ENCODE data around the gene POU2AF3.

DNA sequence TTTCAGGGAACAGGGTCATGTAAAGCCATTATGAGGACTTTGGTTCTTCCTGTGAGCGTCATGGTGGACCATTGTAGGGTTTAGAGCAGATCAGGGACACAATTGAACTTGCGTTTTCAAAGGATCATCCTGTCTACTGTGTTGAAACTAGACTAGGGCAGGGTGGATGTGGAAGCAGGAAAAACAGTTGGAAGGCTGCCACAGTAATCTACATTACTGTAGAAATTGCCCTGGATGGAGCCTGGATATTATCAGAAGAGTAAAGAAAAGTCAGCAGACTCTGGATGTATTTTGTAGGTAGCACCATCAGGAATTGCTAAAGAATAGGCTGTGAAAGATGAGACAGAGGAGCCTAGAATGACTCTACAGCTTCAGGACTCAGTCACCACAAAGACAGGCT, 47.4 kb upstream of the POU2AF3 start:
- TF ChIP-seq NFE2L2 (conservative IDR thresholded peaks at IDR 0.05; ENCODE audit: low read length) (no peak), POLR2A (IDR thresholded peaks at IDR 0.05; ENCODE audit: low read length) (no peak), EP300 (IDR thresholded peaks at IDR 0.05) (no peak)
- TF ChIP-seq, protein P1, sequence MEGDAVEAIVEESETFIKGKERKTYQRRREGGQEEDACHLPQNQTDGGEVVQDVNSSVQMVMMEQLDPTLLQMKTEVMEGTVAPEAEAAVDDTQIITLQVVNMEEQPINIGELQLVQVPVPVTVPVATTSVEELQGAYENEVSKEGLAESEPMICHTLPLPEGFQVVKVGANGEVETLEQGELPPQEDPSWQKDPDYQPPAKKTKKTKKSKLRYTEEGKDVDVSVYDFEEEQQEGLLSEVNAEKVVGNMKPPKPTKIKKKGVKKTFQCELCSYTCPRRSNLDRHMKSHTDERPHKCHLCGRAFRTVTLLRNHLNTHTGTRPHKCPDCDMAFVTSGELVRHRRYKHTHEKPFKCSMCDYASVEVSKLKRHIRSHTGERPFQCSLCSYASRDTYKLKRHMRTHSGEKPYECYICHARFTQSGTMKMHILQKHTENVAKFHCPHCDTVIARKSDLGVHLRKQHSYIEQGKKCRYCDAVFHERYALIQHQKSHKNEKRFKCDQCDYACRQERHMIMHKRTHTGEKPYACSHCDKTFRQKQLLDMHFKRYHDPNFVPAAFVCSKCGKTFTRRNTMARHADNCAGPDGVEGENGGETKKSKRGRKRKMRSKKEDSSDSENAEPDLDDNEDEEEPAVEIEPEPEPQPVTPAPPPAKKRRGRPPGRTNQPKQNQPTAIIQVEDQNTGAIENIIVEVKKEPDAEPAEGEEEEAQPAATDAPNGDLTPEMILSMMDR (IDR thresholded peaks at IDR 0.05), result no peak
- TF ChIP-seq, protein P2, sequence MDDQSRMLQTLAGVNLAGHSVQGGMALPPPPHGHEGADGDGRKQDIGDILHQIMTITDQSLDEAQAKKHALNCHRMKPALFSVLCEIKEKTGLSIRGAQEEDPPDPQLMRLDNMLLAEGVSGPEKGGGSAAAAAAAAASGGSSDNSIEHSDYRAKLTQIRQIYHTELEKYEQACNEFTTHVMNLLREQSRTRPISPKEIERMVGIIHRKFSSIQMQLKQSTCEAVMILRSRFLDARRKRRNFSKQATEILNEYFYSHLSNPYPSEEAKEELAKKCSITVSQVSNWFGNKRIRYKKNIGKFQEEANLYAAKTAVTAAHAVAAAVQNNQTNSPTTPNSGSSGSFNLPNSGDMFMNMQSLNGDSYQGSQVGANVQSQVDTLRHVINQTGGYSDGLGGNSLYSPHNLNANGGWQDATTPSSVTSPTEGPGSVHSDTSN (IDR thresholded peaks at IDR 0.05), result no peak
